GM13977 (cell line): ENCODE data around the gene AACS.
"Not testable (repeated sequence)": the region's sequence is repeated elsewhere in the genome, so short reads cannot be mapped to it uniquely, and the experiment has no call there.

Experiments used
- DNase-seq: peaks from one replicate; pipeline ENCODE4 v3.0.0; 2012; ENCODE audit warnings: low spot score
- CTCF ChIP-seq: IDR thresholded peaks from 2 replicates; pipeline ENCODE4 v1.5.1; 2012; ENCODE audit warnings: mild to moderate bottlenecking, control low read depth; ENCODE audit not compliant: insufficient read depth; ENCODE audit errors: extremely low read depth, missing control alignments
- in situ Hi-C: fragments of 300-500 bp; cut with MboI; formaldehyde crosslinking; loops from one replicate; pipeline ENCODE4 v1.12.0; 2022; ENCODE audit warnings: low sequenced_read_pairs, low pct_unique_long_range_greater_than_20kb, mixed read lengths, inconsistent platforms; ENCODE audit not compliant: unreplicated experiment

The AACS gene

DNA sequence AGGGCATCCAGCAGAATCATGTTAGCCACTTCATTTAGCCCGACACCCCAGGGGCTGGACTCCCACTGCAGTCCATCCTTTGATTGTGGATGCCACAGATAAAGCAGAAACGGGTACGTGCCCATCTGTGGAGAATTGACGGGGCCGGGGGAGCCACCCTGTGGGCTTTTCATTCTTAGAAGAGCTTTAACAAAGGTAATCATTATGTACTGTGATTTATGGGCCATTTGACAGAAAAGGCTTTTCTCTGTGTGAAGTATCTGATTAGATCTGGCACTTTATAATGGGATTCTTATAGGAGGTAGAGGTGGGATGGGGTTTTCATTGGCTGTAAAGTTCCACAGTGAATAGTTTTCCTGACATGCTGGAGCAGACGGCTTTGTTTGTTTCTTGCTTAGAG lies 40.4 kb downstream of the AACS start:
- in situ Hi-C loops, result no loop called here
- DNase-seq, result no peak
- no peak for TF ChIP-seq CTCF

DNA sequence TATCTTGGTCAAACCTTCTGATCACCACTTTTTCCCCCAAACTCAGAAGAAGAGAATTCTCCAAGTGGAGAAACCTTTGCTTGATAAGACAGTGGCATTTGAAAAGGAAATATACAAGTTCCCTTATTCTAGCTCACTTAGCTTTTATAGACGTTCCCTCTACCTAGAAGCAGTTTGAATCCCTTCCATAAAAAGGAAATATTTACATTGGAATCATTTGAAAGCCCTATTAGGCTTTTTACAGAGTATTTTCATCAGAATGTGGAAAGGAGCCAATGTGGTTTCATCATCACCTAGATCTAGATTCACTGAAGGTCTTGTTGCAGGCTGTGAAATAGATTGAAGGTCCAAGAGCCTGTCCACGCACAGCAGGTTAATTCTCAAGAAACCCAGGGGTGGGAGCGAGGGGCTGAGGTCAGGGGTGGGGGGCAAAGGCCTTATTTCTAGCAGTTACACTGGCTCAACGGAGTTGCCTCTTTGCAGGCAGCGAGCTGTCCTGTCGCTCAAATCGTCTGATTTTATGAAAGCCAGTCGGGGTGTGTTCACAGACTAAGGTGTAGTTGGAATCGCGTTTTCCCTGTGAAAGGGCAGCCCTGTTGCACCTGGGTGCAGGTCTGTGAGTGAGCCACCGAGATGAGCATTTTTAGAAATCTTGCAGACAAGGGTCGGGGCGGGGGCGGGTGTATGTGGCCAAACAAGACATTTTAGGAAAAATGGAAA lies 45.6 kb downstream of the AACS start:
- in situ Hi-C loops, result no loop called here
- DNase-seq, result no peak
- no peak for TF ChIP-seq CTCF

DNA sequence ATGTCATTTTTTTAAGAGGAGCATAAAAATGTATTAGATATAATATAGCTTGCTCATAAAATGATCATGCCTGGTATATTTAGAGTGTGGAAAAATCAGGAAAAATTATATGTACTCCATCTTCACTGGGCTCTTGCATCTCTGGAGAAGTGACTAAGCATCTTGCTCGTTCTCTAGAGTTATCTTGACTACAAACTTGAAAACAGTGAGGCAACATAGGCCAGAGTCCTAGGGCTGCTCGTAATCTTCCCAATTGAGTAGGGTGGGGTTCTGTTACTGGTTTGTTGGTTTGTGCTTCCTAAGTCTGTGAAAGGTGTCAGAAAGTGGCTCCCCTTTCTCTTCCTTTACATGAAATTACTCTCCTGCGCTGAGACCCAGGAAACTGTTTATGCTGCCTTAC lies 46.2 kb downstream of the AACS start:
- no peak for DNase-seq
- TF ChIP-seq CTCF, result no peak
- in situ Hi-C loops, result no loop called here

DNA sequence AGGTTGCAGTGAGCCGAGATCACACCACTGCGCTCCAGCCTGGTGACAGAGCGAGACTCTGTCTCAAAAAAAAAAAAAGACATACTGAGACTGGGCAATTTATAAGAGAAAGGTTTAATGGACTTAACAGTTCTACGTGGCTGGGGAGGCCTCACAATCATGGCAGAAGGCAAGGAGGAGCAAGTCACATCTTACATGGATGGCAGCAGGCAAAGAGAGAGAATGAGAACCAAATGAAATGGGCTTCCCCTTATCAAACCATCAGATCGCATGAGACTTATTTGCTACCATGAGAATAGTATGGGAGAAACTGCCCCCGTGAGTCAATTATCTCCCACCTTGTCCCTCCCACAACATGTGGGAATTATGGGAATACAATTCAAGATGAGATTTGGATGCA lies 47.4 kb downstream of the AACS start:
- in situ Hi-C loops, result not testable (repeated sequence)

DNA sequence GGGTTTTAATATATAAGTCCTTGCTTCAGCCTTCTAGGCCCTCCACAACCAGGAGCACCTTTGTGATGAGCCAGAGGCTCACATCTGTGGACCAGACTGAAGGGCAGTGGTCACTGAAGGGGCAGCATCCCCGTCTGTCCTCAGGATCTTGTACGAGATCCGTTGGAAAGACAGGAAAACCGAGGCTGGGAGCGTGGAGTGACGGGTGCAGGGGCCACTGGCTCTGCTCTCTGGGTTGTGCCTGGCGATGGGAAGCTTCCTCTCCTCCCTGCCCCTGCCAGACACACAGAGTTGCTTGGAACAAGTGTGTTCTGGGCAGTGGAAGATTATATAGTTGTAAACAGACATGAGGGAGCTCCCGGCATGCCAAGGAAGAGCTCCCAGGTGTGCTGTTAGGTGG lies 48.0 kb downstream of the AACS start:
- TF ChIP-seq CTCF, result no peak
- in situ Hi-C loops, result no loop called here
- DNase-seq, result no peak

More for the DNA sequence above, 47.4 kb downstream of the AACS start:
- DNase-seq, result not testable (repeated sequence)

GRCh38 chr12:125113789-125114188 lies 48.6 kb downstream of the AACS start:
- in situ Hi-C loops, result no loop called here

More at GRCh38 chr12:125113789-125114188, 48.6 kb downstream of the AACS start:
- DNase-seq, result no peak
- no peak for TF ChIP-seq CTCF
